GM12874 (cell line): ENCODE data around the gene PINLYP.

ENCODE experiments used
- TF ChIP-seq, protein P1 (sequence below): IDR thresholded peaks from 2 replicates; pipeline ENCODE4 v1.5.1; 2011; ENCODE audit warnings: low read depth, mild to moderate bottlenecking, control low read depth, low read length, moderate library complexity; ENCODE audit not compliant: insufficient read depth

The PINLYP gene

DNA sequence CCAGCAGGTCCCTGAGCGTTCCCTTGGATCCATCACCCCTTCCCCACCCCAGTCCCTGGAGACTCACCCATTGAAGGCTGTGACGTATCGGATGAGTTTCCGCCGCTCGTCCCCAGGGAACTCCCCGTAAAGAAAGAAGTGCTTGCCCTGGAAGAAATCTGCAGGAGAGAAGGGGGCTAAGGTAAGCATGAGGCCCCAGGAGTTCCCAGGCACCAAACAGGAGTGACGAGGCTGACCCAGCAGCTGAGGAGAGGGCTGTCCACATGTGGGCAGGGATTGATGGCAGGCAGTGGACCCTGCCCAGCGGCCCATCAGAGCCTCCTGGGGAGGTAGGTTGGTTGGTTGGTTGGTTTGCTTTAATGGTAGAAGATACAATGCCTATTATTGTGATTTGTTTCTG is 31.5 kb upstream of the PINLYP start:
- TF ChIP-seq, protein P1, sequence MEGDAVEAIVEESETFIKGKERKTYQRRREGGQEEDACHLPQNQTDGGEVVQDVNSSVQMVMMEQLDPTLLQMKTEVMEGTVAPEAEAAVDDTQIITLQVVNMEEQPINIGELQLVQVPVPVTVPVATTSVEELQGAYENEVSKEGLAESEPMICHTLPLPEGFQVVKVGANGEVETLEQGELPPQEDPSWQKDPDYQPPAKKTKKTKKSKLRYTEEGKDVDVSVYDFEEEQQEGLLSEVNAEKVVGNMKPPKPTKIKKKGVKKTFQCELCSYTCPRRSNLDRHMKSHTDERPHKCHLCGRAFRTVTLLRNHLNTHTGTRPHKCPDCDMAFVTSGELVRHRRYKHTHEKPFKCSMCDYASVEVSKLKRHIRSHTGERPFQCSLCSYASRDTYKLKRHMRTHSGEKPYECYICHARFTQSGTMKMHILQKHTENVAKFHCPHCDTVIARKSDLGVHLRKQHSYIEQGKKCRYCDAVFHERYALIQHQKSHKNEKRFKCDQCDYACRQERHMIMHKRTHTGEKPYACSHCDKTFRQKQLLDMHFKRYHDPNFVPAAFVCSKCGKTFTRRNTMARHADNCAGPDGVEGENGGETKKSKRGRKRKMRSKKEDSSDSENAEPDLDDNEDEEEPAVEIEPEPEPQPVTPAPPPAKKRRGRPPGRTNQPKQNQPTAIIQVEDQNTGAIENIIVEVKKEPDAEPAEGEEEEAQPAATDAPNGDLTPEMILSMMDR, result no peak

DNA sequence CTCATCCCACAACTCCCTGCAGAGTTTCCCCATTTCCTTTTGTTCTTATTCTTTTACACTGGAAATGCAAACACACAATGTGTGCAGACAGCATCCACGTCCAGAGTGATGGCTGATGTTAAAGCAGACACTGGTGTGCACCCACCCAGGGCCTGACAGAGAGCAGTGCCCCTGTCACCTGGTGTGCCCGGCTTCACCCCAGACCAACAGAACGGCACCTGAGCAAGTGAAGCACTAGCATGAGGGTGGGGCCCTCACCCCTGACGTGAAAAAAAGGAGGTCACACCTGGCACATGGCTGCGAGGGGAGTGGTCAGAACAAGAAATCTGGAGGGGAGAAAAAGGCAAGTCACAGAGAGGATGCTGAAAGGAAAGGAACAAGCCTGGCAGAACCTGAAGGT is 30.3 kb upstream of the PINLYP start:
- TF ChIP-seq, protein P1, result no peak

DNA sequence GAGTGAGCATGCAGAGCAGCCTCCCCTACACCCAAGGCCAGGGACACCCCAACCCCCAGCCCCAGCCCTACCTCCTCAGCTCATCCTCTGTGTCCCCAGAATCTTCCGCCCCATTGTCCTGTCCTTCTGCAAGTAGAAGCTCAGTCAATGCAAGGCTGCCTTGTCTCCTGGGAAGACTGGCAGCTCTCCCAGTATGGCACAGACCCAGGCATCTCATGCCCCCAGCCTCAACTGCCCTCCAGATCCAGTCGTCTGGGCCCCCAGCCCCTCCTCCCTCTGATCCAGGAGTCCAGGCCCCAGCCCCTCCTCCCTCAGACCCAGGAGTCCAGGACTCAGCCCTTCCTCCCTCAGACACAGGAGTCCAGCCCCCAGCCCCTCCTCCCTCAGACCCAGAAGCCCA is 29.6 kb upstream of the PINLYP start:
- TF ChIP-seq, protein P1, result no peak

DNA sequence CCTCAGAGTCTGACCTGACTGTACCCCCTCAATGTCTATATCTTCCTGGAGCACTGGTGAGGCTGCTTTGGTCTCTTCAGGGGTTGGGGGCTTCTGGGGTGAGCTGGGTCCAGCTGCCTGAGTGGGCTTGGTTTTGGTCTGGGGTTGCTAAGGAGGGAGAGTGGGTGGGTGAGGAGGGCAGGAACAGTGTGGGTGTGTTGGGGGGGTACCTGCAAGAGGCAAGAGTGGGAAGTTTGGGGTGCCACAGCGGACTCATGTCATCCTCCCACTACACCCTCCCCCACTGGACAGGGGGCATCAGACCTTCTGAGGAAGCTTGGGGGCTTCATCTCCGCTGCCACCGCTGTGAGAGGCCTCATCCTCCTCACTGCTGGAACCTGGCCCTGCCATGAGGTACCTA is 29.0 kb upstream of the PINLYP start:
- TF ChIP-seq, protein P1, result no peak

DNA sequence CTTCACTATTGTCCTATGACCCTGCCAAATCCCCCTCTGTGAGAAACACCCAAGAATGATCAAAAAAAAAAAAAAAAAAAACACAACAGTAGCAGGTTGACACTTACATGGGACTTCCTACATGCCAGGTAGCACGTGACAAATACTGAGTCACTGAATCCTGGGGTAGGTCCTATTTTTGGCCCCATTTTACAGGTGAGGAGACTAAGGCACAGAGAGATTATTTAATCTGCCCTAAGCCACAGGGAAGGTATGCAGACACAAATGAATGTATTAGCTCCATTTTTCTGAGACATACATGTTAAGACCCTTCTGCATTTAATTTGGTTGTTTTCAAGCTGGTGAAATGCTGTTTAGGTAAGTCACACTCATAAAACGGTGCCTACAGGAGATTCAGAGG is 26.9 kb upstream of the PINLYP start:
- TF ChIP-seq, protein P1, result no peak

DNA sequence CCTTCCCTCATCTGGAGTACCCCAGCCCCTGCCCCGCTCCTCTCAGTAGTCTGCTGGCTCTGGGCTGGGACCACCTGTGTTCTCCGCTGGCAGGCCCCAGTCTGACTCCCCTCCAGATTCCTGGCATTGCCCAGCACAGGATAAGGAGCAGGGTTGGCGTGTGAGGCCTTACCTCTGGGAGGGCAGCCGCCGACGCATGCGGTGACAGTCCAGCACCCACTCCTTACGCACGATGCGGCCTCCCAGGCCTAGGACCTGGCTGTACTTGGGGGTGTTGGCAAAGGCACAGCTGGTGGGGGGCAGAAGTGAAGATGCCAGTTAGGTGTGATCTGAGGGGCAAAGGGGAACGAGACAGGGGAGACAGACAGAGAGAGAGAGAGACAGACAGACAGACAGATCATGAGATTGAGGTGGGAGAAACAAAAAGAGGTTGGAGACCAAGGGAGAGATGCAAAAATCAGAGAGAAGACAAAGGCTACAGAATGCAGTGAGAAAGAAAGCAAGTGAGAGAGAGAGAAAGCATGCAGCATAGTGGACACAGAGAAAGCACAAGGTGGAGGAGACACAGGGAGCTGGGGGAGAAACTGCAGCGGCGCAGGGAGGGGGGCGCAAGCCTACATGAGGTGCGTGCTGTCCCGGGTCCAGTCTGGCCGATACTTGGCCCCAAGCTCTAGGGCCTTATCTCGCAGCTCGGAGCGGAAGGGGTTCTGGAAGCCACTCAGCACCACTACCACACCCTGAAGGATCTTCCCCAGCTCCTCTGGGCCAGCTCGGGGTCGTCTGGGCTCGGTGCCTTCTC is 24.0 kb upstream of the PINLYP start:
- TF ChIP-seq, protein P1, result no peak

DNA sequence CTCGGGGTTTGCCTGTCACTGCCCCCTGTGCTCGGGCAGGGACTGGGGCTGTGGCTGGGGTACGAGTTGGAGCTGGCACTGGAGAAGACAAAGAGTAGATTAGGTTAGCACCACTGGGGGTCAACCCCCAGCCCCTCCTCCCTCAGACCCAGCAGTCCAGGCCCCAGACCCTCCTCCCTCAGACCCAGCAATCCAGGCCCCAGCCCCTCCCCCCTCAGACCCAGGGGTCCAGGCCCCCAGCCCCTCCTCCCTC is 23.5 kb upstream of the PINLYP start:
- TF ChIP-seq, protein P1, result no peak

DNA sequence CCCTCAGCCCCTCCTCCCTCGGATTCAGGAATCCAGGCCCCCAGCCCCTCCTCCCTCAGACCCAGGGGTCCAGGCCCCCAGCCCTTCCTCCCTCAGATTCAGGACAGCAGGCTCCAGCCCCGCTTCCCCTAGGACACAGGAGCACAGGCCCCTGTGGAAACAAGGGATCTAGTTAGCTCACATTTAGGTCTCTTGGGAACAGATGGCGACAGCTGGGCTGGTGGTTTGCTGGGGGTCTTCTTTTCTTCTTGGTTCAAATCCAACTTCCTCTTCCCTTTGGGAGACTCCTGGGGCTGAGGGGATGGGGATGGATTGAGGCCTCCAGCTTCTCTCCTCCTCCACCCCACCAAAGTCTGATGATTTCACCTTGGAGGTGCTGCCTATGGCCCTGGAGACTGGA is 23.0 kb upstream of the PINLYP start:
- TF ChIP-seq, protein P1, result no peak
